Measurements from ENCODE around the gene ANKRD11. TPM values are rescaled to one million over a fixed set of nuclear protein-coding genes. Genes with fewer than 3 reads are reported as not detected.

ANKRD11 gene
- total RNA-seq, 1 experiment from 2014 or later, result 297 TPM

GRCh38 chr16:89257757-89258465 lies 232.4 kb downstream of the ANKRD11 start:
- intact Hi-C loops (cut with micrococcal nuclease; ENCODE audit: unreplicated experiment), result no loop called here
- Histone ChIP-seq H3K36me3 (ENCODE audit: control insufficient read depth, insufficient read depth, low read length) (no peaks in the 10 kb centered on the region), H3K4me3 (ENCODE audit: low read depth, low read length) (peak overlapping the region; percentile 56), H3K4me1 (peaks cover 9% of the 10 kb centered on the region), H3K27me3 (replicated peaks; ENCODE audit: control insufficient read depth, insufficient read depth, low read length) (no peaks in the 10 kb centered on the region), H3K9me3 (no peaks in the 10 kb centered on the region)
- H3K27ac Mint-ChIP-seq (ENCODE audit: unreplicated experiment), result peak overlapping the region; percentile 88
- peak overlapping the region; percentile 77 for H3K4me3 Mint-ChIP-seq (ENCODE audit: unreplicated experiment)
- H3K36me3 Mint-ChIP-seq (ENCODE audit: insufficient read depth, unreplicated experiment), result peaks cover 48% of the 10 kb centered on the region
- no peaks in the 10 kb centered on the region for H3K27me3 Mint-ChIP-seq (ENCODE audit: insufficient read depth, unreplicated experiment)
- peak; percentile 15 to 25 for TF ChIP-seq CTCF (IDR thresholded peaks at IDR 0.05; ENCODE audit: insufficient read depth in 1 of 2, low read depth in 1 of 2, low read length in 1 of 2, severe bottlenecking in 1 of 2, unreplicated experiment in 1 of 2)
- peak in 1 of 2 experiments; percentile 49 for DNase-seq
- H3K9me3 Mint-ChIP-seq (ENCODE audit: unreplicated experiment), result no peaks in the 10 kb centered on the region
- H3K4me1 Mint-ChIP-seq (ENCODE audit: low read depth, unreplicated experiment), result peaks cover 13% of the 10 kb centered on the region
- ChIA-PET POLR2A (no interaction called here), CTCF (interaction anchor here (1.0 kb wide), 1 partner anchor 10 kb away, joined by 7 read pairs; no protein-coding TSS in a partner anchor)
- TSS peak; percentile 58 for BruUV-seq (replicated peaks)

DNA sequence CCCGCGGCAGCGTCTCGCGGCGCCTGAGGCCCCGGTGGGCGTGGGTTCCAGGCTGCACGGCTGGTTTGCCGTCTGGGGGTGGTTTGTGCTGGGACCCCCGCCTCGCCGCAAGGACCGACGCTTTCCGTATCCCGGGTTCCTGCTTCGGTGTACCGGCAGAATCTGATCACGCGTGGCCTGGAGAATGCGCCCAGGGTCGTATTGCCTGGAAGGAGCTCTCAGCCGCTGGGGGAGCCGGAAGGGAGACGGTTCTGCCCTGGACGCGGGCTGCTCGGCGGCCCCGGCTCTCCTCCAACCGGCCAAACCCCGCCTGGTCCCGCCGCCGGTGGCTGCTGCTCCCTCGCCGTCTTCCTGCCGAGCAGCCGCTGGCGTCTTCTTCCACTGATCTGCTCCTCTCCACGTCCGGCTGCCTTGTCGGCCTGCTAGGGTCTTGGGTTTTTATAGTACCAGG lies 233.1 kb downstream of the ANKRD11 start:
- DNase-seq, result peak in 1 of 2 experiments; percentile 69
- CTCF ChIA-PET, result interaction anchor here (1.0 kb wide), 1 partner anchor 10 kb away, joined by 7 read pairs; no protein-coding TSS in a partner anchor
- Histone ChIP-seq H3K4me1 (peaks cover 9% of the 10 kb centered on the region), H3K27me3 (replicated peaks; ENCODE audit: control insufficient read depth, insufficient read depth, low read length) (no peaks in the 10 kb centered on the region), H3K9me3 (no peaks in the 10 kb centered on the region), H3K36me3 (ENCODE audit: control insufficient read depth, insufficient read depth, low read length) (no peaks in the 10 kb centered on the region), H3K4me3 (ENCODE audit: low read depth, low read length) (peak overlapping the region; percentile 56)
- POLR2A ChIA-PET, result interaction anchor here (0.5 kb wide), 1 partner anchor 302 kb away, joined by 3 read pairs; no protein-coding TSS in a partner anchor
- no peaks in the 10 kb centered on the region for H3K27me3 Mint-ChIP-seq (ENCODE audit: insufficient read depth, unreplicated experiment)
- intact Hi-C loops (cut with micrococcal nuclease; ENCODE audit: unreplicated experiment), result no loop called here
- peaks cover 13% of the 10 kb centered on the region for H3K4me1 Mint-ChIP-seq (ENCODE audit: low read depth, unreplicated experiment)
- BruUV-seq (replicated peaks), result no TSS peak
- peak in 1 of 2 experiments; percentile 38 for TF ChIP-seq CTCF (IDR thresholded peaks at IDR 0.05; ENCODE audit: insufficient read depth in 1 of 2, low read depth in 1 of 2, low read length in 1 of 2, severe bottlenecking in 1 of 2, unreplicated experiment in 1 of 2)
- no peaks in the 10 kb centered on the region for H3K9me3 Mint-ChIP-seq (ENCODE audit: unreplicated experiment)
- H3K36me3 Mint-ChIP-seq (ENCODE audit: insufficient read depth, unreplicated experiment), result peaks cover 42% of the 10 kb centered on the region
- peak overlapping the region; percentile 77 for H3K4me3 Mint-ChIP-seq (ENCODE audit: unreplicated experiment)
- H3K27ac Mint-ChIP-seq (ENCODE audit: unreplicated experiment), result peak overlapping the region; percentile 88

DNA sequence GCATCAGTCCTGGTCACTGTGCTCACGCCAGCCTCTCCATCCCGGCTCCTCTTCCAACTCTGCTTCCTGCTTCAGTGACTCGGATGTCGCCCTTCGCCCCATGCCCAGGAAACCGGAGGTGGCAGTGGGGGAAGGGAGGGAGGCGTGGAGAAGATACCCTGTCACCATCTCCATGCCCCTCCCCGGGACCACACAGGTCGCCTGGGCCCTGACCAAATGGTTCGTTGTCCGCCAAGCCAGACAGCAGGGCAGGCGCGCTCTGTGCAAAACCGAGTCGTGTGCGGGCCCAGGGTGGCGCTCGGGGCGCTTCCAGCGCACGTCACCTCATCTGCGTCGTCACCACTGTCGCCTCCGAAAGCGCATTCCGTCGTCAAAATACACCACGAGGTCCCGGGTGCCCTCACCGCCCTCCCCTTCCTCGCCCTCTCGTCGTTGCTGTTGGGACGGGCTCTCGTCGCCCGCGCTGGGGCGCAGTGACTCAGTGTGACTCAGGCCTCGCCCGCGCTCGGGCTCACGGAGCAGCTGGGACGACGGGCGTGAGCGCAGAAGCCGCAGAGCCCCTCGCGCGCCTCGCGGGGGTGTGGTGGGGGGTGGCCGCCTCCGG lies 233.6 kb downstream of the ANKRD11 start:
- CTCF ChIA-PET, result interaction anchor here (1.0 kb wide), 1 partner anchor 9 kb away, joined by 7 read pairs; no protein-coding TSS in a partner anchor
- POLR2A ChIA-PET, result interaction anchor here (0.5 kb wide), 1 partner anchor 303 kb away, joined by 3 read pairs; no protein-coding TSS in a partner anchor
- Mint-ChIP-seq H3K9me3 (ENCODE audit: unreplicated experiment) (peaks cover 5% of the 10 kb centered on the region), H3K36me3 (ENCODE audit: insufficient read depth, unreplicated experiment) (peaks cover 40% of the 10 kb centered on the region), H3K27me3 (ENCODE audit: insufficient read depth, unreplicated experiment) (no peaks in the 10 kb centered on the region), H3K4me1 (ENCODE audit: low read depth, unreplicated experiment) (peaks cover 13% of the 10 kb centered on the region), H3K27ac (ENCODE audit: unreplicated experiment) (peak overlapping the region; percentile 88), H3K4me3 (ENCODE audit: unreplicated experiment) (peak overlapping the region; percentile 77)
- no peaks in the 10 kb centered on the region for H3K9me3 ChIP-seq
- H3K4me3 ChIP-seq (ENCODE audit: low read depth, low read length), result peak overlapping the region; percentile 56
- H3K36me3 ChIP-seq (ENCODE audit: control insufficient read depth, insufficient read depth, low read length), result no peaks in the 10 kb centered on the region
- H3K4me1 ChIP-seq, result peaks cover 9% of the 10 kb centered on the region
- peak in 1 of 2 experiments; percentile 5 for TF ChIP-seq CTCF (IDR thresholded peaks at IDR 0.05; ENCODE audit: insufficient read depth in 1 of 2, low read depth in 1 of 2, low read length in 1 of 2, severe bottlenecking in 1 of 2, unreplicated experiment in 1 of 2)
- intact Hi-C loops (cut with micrococcal nuclease; ENCODE audit: unreplicated experiment), result no loop called here
- peak; percentile 76 to 80 for DNase-seq
- no peaks in the 10 kb centered on the region for H3K27me3 ChIP-seq (replicated peaks; ENCODE audit: control insufficient read depth, insufficient read depth, low read length)
- BruUV-seq (replicated peaks), result no TSS peak

Data from Caco-2 (cell line).